ENCODE data around the gene KLHDC3. TPM values are rescaled to one million over a fixed set of nuclear protein-coding genes. Genes with fewer than 3 reads are reported as not detected.

KLHDC3 gene
- total RNA-seq, 1 experiment from 2014 or later, result 35.6 TPM

DNA sequence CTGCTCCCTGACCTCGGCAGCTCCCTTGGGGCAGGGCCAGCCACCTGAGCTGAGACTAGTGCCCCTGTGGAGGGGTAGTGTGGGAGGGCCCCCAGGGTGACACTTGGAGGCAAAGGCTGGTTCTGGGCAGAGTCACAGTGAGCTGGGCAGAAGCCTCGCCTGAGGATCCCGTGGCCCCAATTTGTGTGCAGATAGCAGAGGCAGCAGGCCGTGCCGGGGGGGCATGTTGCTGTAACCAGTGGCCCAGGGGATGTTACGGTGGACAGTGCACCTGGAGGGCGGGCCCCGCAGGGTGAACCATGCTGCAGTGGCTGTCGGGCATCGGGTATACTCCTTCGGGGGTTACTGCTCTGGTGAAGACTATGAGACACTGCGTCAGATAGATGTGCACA is 2.9 kb downstream of the KLHDC3 start:
- no peak for DNase-seq (ENCODE audit: unreplicated experiment)
- no peaks in the 10 kb centered on the region for H3K27me3 Mint-ChIP-seq (ENCODE audit: insufficient read depth, unreplicated experiment)
- peaks cover 31% of the 10 kb centered on the region for H3K4me1 Mint-ChIP-seq (ENCODE audit: insufficient read depth, unreplicated experiment)
- TF ChIP-seq, protein P1, sequence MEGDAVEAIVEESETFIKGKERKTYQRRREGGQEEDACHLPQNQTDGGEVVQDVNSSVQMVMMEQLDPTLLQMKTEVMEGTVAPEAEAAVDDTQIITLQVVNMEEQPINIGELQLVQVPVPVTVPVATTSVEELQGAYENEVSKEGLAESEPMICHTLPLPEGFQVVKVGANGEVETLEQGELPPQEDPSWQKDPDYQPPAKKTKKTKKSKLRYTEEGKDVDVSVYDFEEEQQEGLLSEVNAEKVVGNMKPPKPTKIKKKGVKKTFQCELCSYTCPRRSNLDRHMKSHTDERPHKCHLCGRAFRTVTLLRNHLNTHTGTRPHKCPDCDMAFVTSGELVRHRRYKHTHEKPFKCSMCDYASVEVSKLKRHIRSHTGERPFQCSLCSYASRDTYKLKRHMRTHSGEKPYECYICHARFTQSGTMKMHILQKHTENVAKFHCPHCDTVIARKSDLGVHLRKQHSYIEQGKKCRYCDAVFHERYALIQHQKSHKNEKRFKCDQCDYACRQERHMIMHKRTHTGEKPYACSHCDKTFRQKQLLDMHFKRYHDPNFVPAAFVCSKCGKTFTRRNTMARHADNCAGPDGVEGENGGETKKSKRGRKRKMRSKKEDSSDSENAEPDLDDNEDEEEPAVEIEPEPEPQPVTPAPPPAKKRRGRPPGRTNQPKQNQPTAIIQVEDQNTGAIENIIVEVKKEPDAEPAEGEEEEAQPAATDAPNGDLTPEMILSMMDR (IDR thresholded peaks at IDR 0.05; ENCODE audit: unreplicated experiment), result no peak
- intact Hi-C loops (cut with micrococcal nuclease), result no loop called here
- H3K9me3 Mint-ChIP-seq (ENCODE audit: unreplicated experiment), result no peaks in the 10 kb centered on the region
- POLR2A ChIA-PET, result interaction anchor here (0.6 to 4.9 kb wide), 4 partner anchors 37 to 321 kb away, joined by 3 to 53 read pairs (median 26); partner anchors contain the start of genes CUL7, KLC4 and MRPL2
- no peak overlapping the region for H3K4me3 Mint-ChIP-seq (ENCODE audit: unreplicated experiment)
- H3K27ac Mint-ChIP-seq (ENCODE audit: low read depth, unreplicated experiment), result no peak overlapping the region
- BruUV-seq (replicated peaks), result no TSS peak
- CTCF ChIA-PET, result interaction anchor here (2.7 kb wide), 1 partner anchor 127 kb away, joined by 11 read pairs; no protein-coding TSS in a partner anchor
- H3K36me3 Mint-ChIP-seq (ENCODE audit: insufficient read depth, unreplicated experiment), result peaks cover 40% of the 10 kb centered on the region

DNA sequence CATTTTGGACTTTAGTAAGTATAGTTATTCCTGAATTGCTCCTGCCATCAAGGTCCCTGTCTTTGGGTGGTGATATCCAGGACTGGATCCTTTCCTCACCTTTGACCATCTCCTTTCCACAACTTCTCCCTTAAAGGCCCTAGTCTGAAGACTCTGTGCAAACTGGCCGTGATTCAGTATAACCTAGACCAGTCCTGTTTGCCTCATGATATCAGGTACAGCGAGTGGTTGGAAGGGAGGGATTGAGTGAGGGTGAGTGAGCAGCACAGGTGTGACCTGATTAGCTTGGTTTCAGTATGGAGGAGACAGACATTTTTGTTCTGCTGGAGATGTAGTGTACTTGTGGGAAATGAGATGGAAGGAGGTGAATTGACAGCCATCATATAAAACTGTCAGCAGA is 5.1 kb downstream of the KLHDC3 start:
- ChIA-PET CTCF (no interaction called here), POLR2A (interaction anchor here (0.7 kb wide), 2 partner anchors 40 to 91 kb away, joined by 3 to 4 read pairs; partner anchors contain the start of genes KLC4 and MRPL2)
- BruUV-seq (replicated peaks), result no TSS peak
- TF ChIP-seq, protein P1 (IDR thresholded peaks at IDR 0.05; ENCODE audit: unreplicated experiment), result no peak
- peaks cover 17% of the 10 kb centered on the region for H3K4me1 Mint-ChIP-seq (ENCODE audit: insufficient read depth, unreplicated experiment)
- intact Hi-C loops (cut with micrococcal nuclease), result no loop called here
- peaks cover 41% of the 10 kb centered on the region for H3K36me3 Mint-ChIP-seq (ENCODE audit: insufficient read depth, unreplicated experiment)
- H3K9me3 Mint-ChIP-seq (ENCODE audit: unreplicated experiment), result no peaks in the 10 kb centered on the region
- no peaks in the 10 kb centered on the region for H3K27me3 Mint-ChIP-seq (ENCODE audit: insufficient read depth, unreplicated experiment)
- peak overlapping the region; percentile 16 for H3K27ac Mint-ChIP-seq (ENCODE audit: low read depth, unreplicated experiment)
- no peak for DNase-seq (ENCODE audit: unreplicated experiment)
- H3K4me3 Mint-ChIP-seq (ENCODE audit: unreplicated experiment), result no peak overlapping the region

DNA sequence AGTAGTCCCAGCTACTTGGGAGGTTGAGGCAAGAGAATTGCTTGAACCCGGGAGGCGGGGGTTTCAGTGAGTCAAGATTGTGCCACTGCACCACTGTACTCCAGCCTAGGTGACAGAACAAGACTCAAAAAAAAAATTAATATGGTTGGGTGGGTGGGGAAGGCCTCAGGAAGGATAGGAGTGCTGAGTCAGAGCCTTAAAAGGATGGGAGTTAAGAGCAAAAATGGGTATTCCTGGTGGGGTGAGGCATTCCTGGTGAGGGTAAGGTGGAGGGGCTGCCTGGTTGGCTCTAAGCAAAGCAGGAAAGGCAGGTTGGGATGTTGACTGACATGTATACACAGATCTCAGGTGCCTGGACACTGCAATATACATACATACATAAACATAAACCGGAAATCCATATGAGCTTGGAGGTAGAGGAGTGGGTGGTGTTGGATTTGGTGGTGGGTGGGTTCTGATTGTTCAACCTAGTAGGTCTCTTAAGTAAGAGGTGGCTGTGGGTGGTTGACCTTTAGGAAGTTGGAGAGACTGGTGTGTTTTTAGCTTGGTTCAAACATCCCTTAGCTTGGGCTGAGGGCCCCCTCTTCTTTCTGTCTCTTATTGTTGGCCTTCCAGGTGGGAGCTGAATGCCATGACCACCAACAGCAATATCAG is 6.1 kb downstream of the KLHDC3 start:
- CTCF ChIA-PET, result interaction anchor here (0.6 to 1.2 kb wide), 6 partner anchors 13 to 151 kb away, joined by 3 to 5 read pairs (median 4); no protein-coding TSS in a partner anchor
- intact Hi-C loops (cut with micrococcal nuclease), result no loop called here
- TF ChIP-seq, protein P1 (IDR thresholded peaks at IDR 0.05; ENCODE audit: unreplicated experiment), result no peak
- Mint-ChIP-seq H3K36me3 (ENCODE audit: insufficient read depth, unreplicated experiment) (peaks cover 42% of the 10 kb centered on the region), H3K27ac (ENCODE audit: low read depth, unreplicated experiment) (no peak overlapping the region), H3K4me1 (ENCODE audit: insufficient read depth, unreplicated experiment) (peaks cover 15% of the 10 kb centered on the region), H3K27me3 (ENCODE audit: insufficient read depth, unreplicated experiment) (no peaks in the 10 kb centered on the region), H3K4me3 (ENCODE audit: unreplicated experiment) (no peak overlapping the region), H3K9me3 (ENCODE audit: unreplicated experiment) (no peaks in the 10 kb centered on the region)
- BruUV-seq (replicated peaks), result no TSS peak
- DNase-seq (ENCODE audit: unreplicated experiment), result no peak
- POLR2A ChIA-PET, result interaction anchor here (0.7 to 3.4 kb wide), 12 partner anchors 12 to 273 kb away, joined by 3 to 35 read pairs (median 7); partner anchors contain the start of genes CNPY3, CUL7, CUL9 and KLC4

DNA sequence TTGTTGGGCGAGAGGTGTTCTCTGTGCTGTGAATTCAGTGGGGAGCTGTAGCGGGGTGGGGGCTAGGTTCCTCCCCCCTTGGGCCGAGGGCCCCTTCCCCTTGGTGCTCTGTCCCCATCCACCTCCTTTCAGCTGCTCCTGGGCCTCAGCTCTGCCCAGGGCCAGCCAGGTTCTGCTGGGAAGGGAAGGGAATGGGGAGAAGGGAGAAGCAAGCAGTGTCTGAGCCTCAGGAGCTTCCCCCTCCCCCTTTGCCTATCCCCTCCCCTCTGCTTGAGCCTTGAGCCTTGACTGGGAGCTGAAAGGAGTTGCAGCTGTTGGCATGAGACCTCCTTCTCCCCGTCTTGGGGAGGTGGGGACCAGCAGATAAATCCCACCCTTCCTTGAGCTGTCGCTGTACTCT is 6.8 kb downstream of the KLHDC3 start:
- Mint-ChIP-seq H3K27ac (ENCODE audit: low read depth, unreplicated experiment) (peak overlapping the region; percentile 57), H3K27me3 (ENCODE audit: insufficient read depth, unreplicated experiment) (no peaks in the 10 kb centered on the region), H3K4me3 (ENCODE audit: unreplicated experiment) (peak overlapping the region; percentile 92), H3K4me1 (ENCODE audit: insufficient read depth, unreplicated experiment) (peaks cover 14% of the 10 kb centered on the region), H3K9me3 (ENCODE audit: unreplicated experiment) (no peaks in the 10 kb centered on the region), H3K36me3 (ENCODE audit: insufficient read depth, unreplicated experiment) (peaks cover 48% of the 10 kb centered on the region)
- intact Hi-C loops (cut with micrococcal nuclease), result no loop called here
- POLR2A ChIA-PET, result interaction anchor here (0.5 to 3.4 kb wide), 17 partner anchors 8 to 274 kb away, joined by 3 to 35 read pairs (median 6); partner anchors contain the start of genes CNPY3, CUL7, CUL9 and KLC4
- CTCF ChIA-PET, result interaction anchor here (0.6 to 1.2 kb wide), 5 partner anchors 44 to 325 kb away, joined by 3 to 5 read pairs (median 3); no protein-coding TSS in a partner anchor
- TF ChIP-seq, protein P1 (IDR thresholded peaks at IDR 0.05; ENCODE audit: unreplicated experiment), result no peak
- no TSS peak for BruUV-seq (replicated peaks)
- peak; percentile 5 for DNase-seq (ENCODE audit: unreplicated experiment)

All from MCF 10A (cell line).